Measurements from ENCODE around the gene HELT.

HELT gene

GRCh38 chr4:184991860-184992259, 26.4 kb upstream of the HELT start:
- H3K4me1 ChIP-seq (ENCODE audit: low read length) = no peaks in the 10 kb centered on the region
- H3K9me3 ChIP-seq (replicated peaks; ENCODE audit: insufficient read depth, low read length) = no peaks in the 10 kb centered on the region
- H3F3A ChIP-seq (ENCODE audit: insufficient read depth, low read length) = no peaks in the 10 kb centered on the region
- H3K9ac ChIP-seq (ENCODE audit: low read length) = no peak overlapping the region
- TF ChIP-seq EZH2 (optimal IDR thresholded peaks at IDR 0.05; ENCODE audit: low read depth, low read length) (no peak), EZH2phosphoT487 (IDR thresholded peaks at IDR 0.05; ENCODE audit: low read length) (no peak), CTCF (IDR thresholded peaks at IDR 0.05; ENCODE audit: low read length) (no peak)
- H3K4me3 ChIP-seq (ENCODE audit: low read length) = no peak overlapping the region
- H3K36me3 ChIP-seq (replicated peaks; ENCODE audit: insufficient read depth, low read length) = no peaks in the 10 kb centered on the region
- no peak overlapping the region for H2AFZ ChIP-seq (ENCODE audit: low read length)
- H3K9me2 ChIP-seq (replicated peaks; ENCODE audit: insufficient read depth, low read length) = no peaks in the 10 kb centered on the region
- no peaks in the 10 kb centered on the region for H4K20me1 ChIP-seq (ENCODE audit: insufficient read depth, low read length)
- H3K27ac ChIP-seq (ENCODE audit: low read length) = no peak overlapping the region
- no peak overlapping the region for H3K4me2 ChIP-seq (ENCODE audit: low read depth, low read length)
- H3K79me2 ChIP-seq (ENCODE audit: low read length) = no peaks in the 10 kb centered on the region
- DNase-seq = no peak
- no peaks in the 10 kb centered on the region for H3K27me3 ChIP-seq (replicated peaks; ENCODE audit: insufficient read depth, low read length)

- H3K9me2 ChIP-seq (replicated peaks; ENCODE audit: insufficient read depth, low read length) = no peaks in the 10 kb centered on the region
- H3K9me3 ChIP-seq (replicated peaks; ENCODE audit: insufficient read depth, low read length) = no peaks in the 10 kb centered on the region
- H3K36me3 ChIP-seq (replicated peaks; ENCODE audit: insufficient read depth, low read length) = no peaks in the 10 kb centered on the region
- H3K9ac ChIP-seq (ENCODE audit: low read length) = no peak overlapping the region
- no peak overlapping the region for H2AFZ ChIP-seq (ENCODE audit: low read length)
- H3K4me3 ChIP-seq (ENCODE audit: low read length) = no peak overlapping the region
- no peaks in the 10 kb centered on the region for H3K79me2 ChIP-seq (ENCODE audit: low read length)
- no peaks in the 10 kb centered on the region for H3F3A ChIP-seq (ENCODE audit: insufficient read depth, low read length)
- H3K4me1 ChIP-seq (ENCODE audit: low read length) = no peaks in the 10 kb centered on the region
- no peak overlapping the region for H3K4me2 ChIP-seq (ENCODE audit: low read depth, low read length)
- TF ChIP-seq EZH2 (optimal IDR thresholded peaks at IDR 0.05; ENCODE audit: low read depth, low read length) = no peak
- no peaks in the 10 kb centered on the region for H4K20me1 ChIP-seq (ENCODE audit: insufficient read depth, low read length)
- no peaks in the 10 kb centered on the region for H3K27me3 ChIP-seq (replicated peaks; ENCODE audit: insufficient read depth, low read length)
- no peak for DNase-seq
- no peak overlapping the region for H3K27ac ChIP-seq (ENCODE audit: low read length)
Measured at GRCh38 chr4:184992422-184992821, 25.9 kb upstream of the HELT start.

- no peak for DNase-seq
- no peaks in the 10 kb centered on the region for H3K79me2 ChIP-seq (ENCODE audit: low read length)
- no peak overlapping the region for H3K4me3 ChIP-seq (ENCODE audit: low read length)
- H3K9me2 ChIP-seq (replicated peaks; ENCODE audit: insufficient read depth, low read length) = no peaks in the 10 kb centered on the region
- H3K27ac ChIP-seq (ENCODE audit: low read length) = no peak overlapping the region
- H4K20me1 ChIP-seq (ENCODE audit: insufficient read depth, low read length) = no peaks in the 10 kb centered on the region
- no peaks in the 10 kb centered on the region for H3F3A ChIP-seq (ENCODE audit: insufficient read depth, low read length)
- H3K9me3 ChIP-seq (replicated peaks; ENCODE audit: insufficient read depth, low read length) = no peaks in the 10 kb centered on the region
- no peaks in the 10 kb centered on the region for H3K4me1 ChIP-seq (ENCODE audit: low read length)
- no peaks in the 10 kb centered on the region for H3K27me3 ChIP-seq (replicated peaks; ENCODE audit: insufficient read depth, low read length)
- H3K9ac ChIP-seq (ENCODE audit: low read length) = no peak overlapping the region
- TF ChIP-seq EZH2phosphoT487 (IDR thresholded peaks at IDR 0.05; ENCODE audit: low read length) = no peak
- TF ChIP-seq CTCF (IDR thresholded peaks at IDR 0.05; ENCODE audit: low read length) = no peak
- no peak for TF ChIP-seq EZH2 (optimal IDR thresholded peaks at IDR 0.05; ENCODE audit: low read depth, low read length)
- no peak overlapping the region for H3K4me2 ChIP-seq (ENCODE audit: low read depth, low read length)
- H3K36me3 ChIP-seq (replicated peaks; ENCODE audit: insufficient read depth, low read length) = no peaks in the 10 kb centered on the region
- no peak overlapping the region for H2AFZ ChIP-seq (ENCODE audit: low read length)
Measured at GRCh38 chr4:184993247-184993646, 25.0 kb upstream of the HELT start.

GRCh38 chr4:184994010-184994622, 24.2 kb upstream of the HELT start:
- Histone ChIP-seq H3K27ac (ENCODE audit: low read length) (no peak overlapping the region), H3F3A (ENCODE audit: insufficient read depth, low read length) (no peaks in the 10 kb centered on the region), H3K9ac (ENCODE audit: low read length) (no peak overlapping the region), H3K4me1 (ENCODE audit: low read length) (no peaks in the 10 kb centered on the region), H3K9me3 (replicated peaks; ENCODE audit: insufficient read depth, low read length) (no peaks in the 10 kb centered on the region), H3K4me3 (ENCODE audit: low read length) (no peak overlapping the region), H3K9me2 (replicated peaks; ENCODE audit: insufficient read depth, low read length) (no peaks in the 10 kb centered on the region), H3K79me2 (ENCODE audit: low read length) (no peaks in the 10 kb centered on the region), H4K20me1 (ENCODE audit: insufficient read depth, low read length) (no peaks in the 10 kb centered on the region), H3K36me3 (replicated peaks; ENCODE audit: insufficient read depth, low read length) (no peaks in the 10 kb centered on the region), H3K27me3 (replicated peaks; ENCODE audit: insufficient read depth, low read length) (no peaks in the 10 kb centered on the region), H2AFZ (ENCODE audit: low read length) (no peak overlapping the region), H3K4me2 (ENCODE audit: low read depth, low read length) (no peak overlapping the region)
- DNase-seq = no peak
- TF ChIP-seq EZH2phosphoT487 (IDR thresholded peaks at IDR 0.05; ENCODE audit: low read length) (no peak), EZH2 (optimal IDR thresholded peaks at IDR 0.05; ENCODE audit: low read depth, low read length) (no peak), CTCF (IDR thresholded peaks at IDR 0.05; ENCODE audit: low read length) (no peak)
